ENCODE data around the gene SIAH3.

- TF ChIP-seq, protein P1, sequence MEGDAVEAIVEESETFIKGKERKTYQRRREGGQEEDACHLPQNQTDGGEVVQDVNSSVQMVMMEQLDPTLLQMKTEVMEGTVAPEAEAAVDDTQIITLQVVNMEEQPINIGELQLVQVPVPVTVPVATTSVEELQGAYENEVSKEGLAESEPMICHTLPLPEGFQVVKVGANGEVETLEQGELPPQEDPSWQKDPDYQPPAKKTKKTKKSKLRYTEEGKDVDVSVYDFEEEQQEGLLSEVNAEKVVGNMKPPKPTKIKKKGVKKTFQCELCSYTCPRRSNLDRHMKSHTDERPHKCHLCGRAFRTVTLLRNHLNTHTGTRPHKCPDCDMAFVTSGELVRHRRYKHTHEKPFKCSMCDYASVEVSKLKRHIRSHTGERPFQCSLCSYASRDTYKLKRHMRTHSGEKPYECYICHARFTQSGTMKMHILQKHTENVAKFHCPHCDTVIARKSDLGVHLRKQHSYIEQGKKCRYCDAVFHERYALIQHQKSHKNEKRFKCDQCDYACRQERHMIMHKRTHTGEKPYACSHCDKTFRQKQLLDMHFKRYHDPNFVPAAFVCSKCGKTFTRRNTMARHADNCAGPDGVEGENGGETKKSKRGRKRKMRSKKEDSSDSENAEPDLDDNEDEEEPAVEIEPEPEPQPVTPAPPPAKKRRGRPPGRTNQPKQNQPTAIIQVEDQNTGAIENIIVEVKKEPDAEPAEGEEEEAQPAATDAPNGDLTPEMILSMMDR (IDR thresholded peaks at IDR 0.05; ENCODE audit: low read depth, low read length, poor library complexity, severe bottlenecking): no peak
- TF ChIP-seq EZH2phosphoT487 (IDR thresholded peaks at IDR 0.05; ENCODE audit: borderline replicate concordance, low read length): no peak
Measured at GRCh38 chr13:45872566-45872965, 21.0 kb upstream of the SIAH3 start.
